A549 (cell line): ENCODE data around the gene H2AZ2. TPM values are rescaled to one million over a fixed set of nuclear protein-coding genes. Genes with fewer than 3 reads are reported as not detected.
A peak's percentile ranks its signal among the peaks of the same experiment; 100 is the strongest.

Experiments used
- ATAC-seq, 2 experiments: fragments of 200-7000 bp in 1 of 2; fragments of >200 bp in 1 of 2; cut with Nextera tagmentation in 1 of 2; cut with Tn5 transposase in 1 of 2; 3 replicates each; pipeline versions ENCODE4 v1.8.0 to v1.9.1; 2018 to 2020; ENCODE audit warnings: mild to moderate bottlenecking in 1 of 2, moderate library complexity in 1 of 2
- CTCF ChIA-PET: fragments of 300-600 bp; sonication (Branson Sonifier 250); formaldehyde crosslinking; extraction: SDS; loops from one replicate; lab custom pipeline; 2021; ENCODE audit warnings: antibody characterized with exemption, inconsistent platforms; lab: Yijun Ruan, JAX
- POLR2A ChIA-PET: fragments of 350-600 bp; formaldehyde crosslinking; extraction: SDS; loops from one replicate; lab custom pipeline; 2021; ENCODE audit warnings: antibody characterized with exemption, inconsistent platforms; lab: Yijun Ruan, JAX
- DNase-seq, 2 experiments: peaks; one replicate each; pipeline versions ENCODE4 v3.0.0 to v3.0.0-alpha.2; 2011 to 2016; ENCODE audit warnings: low read depth in 1 of 2, low spot score in 1 of 2
- FAIRE-seq: peaks from 2 replicates; lab custom pipeline; 2011; peaks lifted over from hg19 to GRCh38; lab: Jason Lieb, UNC
- H3K27ac ChIP-seq, 2 experiments: fragments of >200 bp; sonication (Bioruptor Twin); formaldehyde crosslinking; 3 replicates each; pipeline ENCODE4 v1.5.1; 2016 to 2017
- H3K4me1 ChIP-seq: fragments of >200 bp; sonication (Bioruptor Twin); formaldehyde crosslinking; 3 replicates; pipeline ENCODE4 v1.6.1; 2016
- H3K4me2 ChIP-seq: fragments of >200 bp; sonication (Bioruptor Twin); formaldehyde crosslinking; 3 replicates; pipeline ENCODE4 v1.6.1; 2016
- H3K4me3 ChIP-seq: fragments of >200 bp; sonication (Bioruptor Twin); formaldehyde crosslinking; 3 replicates; pipeline ENCODE4 v1.5.1; 2016
- H3K9me3 ChIP-seq: fragments of >200 bp; sonication (Bioruptor Twin); formaldehyde crosslinking; 3 replicates; pipeline ENCODE4 v1.6.1; 2016
- CBX8 ChIP-seq: fragments of 200-600 bp; sonication (generic); IDR thresholded peaks from 2 replicates; pipeline ENCODE4 v1.6.1; 2016
- CHD4 ChIP-seq: fragments of 200-600 bp; sonication (generic); IDR thresholded peaks from 2 replicates; pipeline ENCODE4 v1.6.1; 2016; ENCODE audit warnings: antibody characterized with exemption, mild to moderate bottlenecking, borderline replicate concordance
- FOSB ChIP-seq: fragments of 250-450 bp; sonication (Bioruptor Pico); IDR thresholded peaks from 2 replicates; pipeline ENCODE4 v1.5.0; 2020; ENCODE audit warnings: mild to moderate bottlenecking, moderate library complexity
- FOSL2 ChIP-seq, 2 experiments: fragments of 450-650 bp in 1 of 2; fragments of >200 bp in 1 of 2; sonication (Bioruptor Twin) in 1 of 2; formaldehyde crosslinking; IDR thresholded peaks; 2 replicates each; pipeline versions ENCODE4 v1.5.0 to v1.6.1; 2016 to 2020; ENCODE audit warnings: mild to moderate bottlenecking in 1 of 2, moderate library complexity in 1 of 2
- GATA3 ChIP-seq: IDR thresholded peaks from 2 replicates; pipeline ENCODE4 v1.6.1; 2012; ENCODE audit warnings: borderline replicate concordance
- HOXB13 ChIP-seq: fragments of 250-450 bp; sonication (Bioruptor Pico); IDR thresholded peaks from 2 replicates; pipeline ENCODE4 v1.5.0; 2020; ENCODE audit warnings: low read depth, mild to moderate bottlenecking, moderate library complexity
- JUN ChIP-seq, 2 experiments: fragments of >200 bp; sonication (Bioruptor Twin); formaldehyde crosslinking; IDR thresholded peaks; 2 replicates in 1 of 2; 3 replicates in 1 of 2; pipeline ENCODE4 v1.6.1; 2016 to 2017
- MAFK ChIP-seq: fragments of 450-650 bp; IDR thresholded peaks from 2 replicates; pipeline ENCODE4 v1.6.1; 2014; ENCODE audit not compliant: partially characterized antibody
- MYC ChIP-seq: IDR thresholded peaks from 2 replicates; pipeline ENCODE4 v1.6.1; 2012; ENCODE audit warnings: mild to moderate bottlenecking, inconsistent platforms, low read length, improper control_type of control experiment, borderline replicate concordance
- PHF8 ChIP-seq: fragments of 200-600 bp; sonication (generic); IDR thresholded peaks from 2 replicates; pipeline ENCODE4 v1.6.1; 2016; ENCODE audit warnings: low read depth, mild to moderate bottlenecking, antibody characterized with exemption, moderate library complexity, borderline replicate concordance
- POLR2A ChIP-seq: IDR thresholded peaks from 2 replicates; pipeline ENCODE4 v1.6.1; 2012; ENCODE audit warnings: mild to moderate bottlenecking, low read length
- RAD21 ChIP-seq, 2 experiments: fragments of >200 bp in 1 of 2; sonication (Bioruptor Twin) in 1 of 2; formaldehyde crosslinking in 1 of 2; IDR thresholded peaks in 1 of 2; conservative IDR thresholded peaks in 1 of 2; 2 replicates in 1 of 2; 3 replicates in 1 of 2; pipeline ENCODE4 v1.6.1; 2012 to 2018; ENCODE audit warnings: inconsistent platforms in 1 of 2
- RARB ChIP-seq: fragments of 250-450 bp; sonication (Bioruptor Pico); IDR thresholded peaks from 2 replicates; pipeline ENCODE4 v1.8.0; 2021; ENCODE audit warnings: mild to moderate bottlenecking, moderate library complexity
- RNF2 ChIP-seq: fragments of 200-600 bp; sonication (generic); IDR thresholded peaks from 2 replicates; pipeline ENCODE4 v1.6.1; 2016; ENCODE audit warnings: low read depth, mild to moderate bottlenecking, antibody characterized with exemption, moderate library complexity, borderline replicate concordance
- SREBF2 ChIP-seq: fragments of 450-650 bp; IDR thresholded peaks from 2 replicates; pipeline ENCODE4 v1.6.1; 2014; ENCODE audit warnings: mild to moderate bottlenecking, moderate library complexity
- TFCP2L1 ChIP-seq: fragments of 250-450 bp; sonication (Bioruptor Pico); IDR thresholded peaks from 2 replicates; pipeline ENCODE4 v1.5.0; 2021; ENCODE audit warnings: mild to moderate bottlenecking
- ZFP36 ChIP-seq: fragments of 450-650 bp; IDR thresholded peaks from 2 replicates; pipeline ENCODE4 v1.6.1; 2014; ENCODE audit warnings: borderline replicate concordance; ENCODE audit not compliant: partially characterized antibody
- ZNF302 ChIP-seq: fragments of 250-450 bp; sonication (Bioruptor Pico); IDR thresholded peaks from 2 replicates; pipeline ENCODE4 v1.9.0; 2021; ENCODE audit warnings: inconsistent platforms, mild to moderate bottlenecking, moderate library complexity
- WGBS: methylation state at CpG from one replicate; pipeline ENCODE4 v1.1.6; 2017; ENCODE audit errors: missing lambda C conversion rate; 5-methylcytosine and 5-hydroxymethylcytosine counted together
- polyA plus RNA-seq, 4 experiments: library from polyadenylated mRNA; depleted of rRNA in 3 of 4; stranded (reverse); fragments of >200 nt; fragmentation: RNase III in 1 of 4; extraction: RNeasy Plus Mini Kit Qiagen cat#74134 plus additional on column Dnase treatment in 1 of 4; gene quantifications; 2 replicates in 3 of 4; 3 replicates in 1 of 4; pipeline ENCODE4 v1.2.3, GENCODE V29; 2011 to 2017
- TF ChIP-seq, protein P1 (sequence below): IDR thresholded peaks from 2 replicates; pipeline ENCODE4 v1.6.1; 2012
- TF ChIP-seq, protein P2 (sequence below): IDR thresholded peaks from 2 replicates; pipeline ENCODE4 v1.6.1; 2012; ENCODE audit warnings: low read depth, borderline replicate concordance
- TF ChIP-seq, protein P3 (sequence below): fragments of >200 bp; sonication (Bioruptor Twin); formaldehyde crosslinking; IDR thresholded peaks from 3 replicates; pipeline ENCODE4 v1.6.1; 2016
- TF ChIP-seq, protein P4 (sequence below): fragments of 250-450 bp; sonication (Bioruptor Pico); IDR thresholded peaks from 2 replicates; pipeline ENCODE4 v1.5.0; 2021; ENCODE audit warnings: mild to moderate bottlenecking, moderate library complexity, borderline replicate concordance
- TF ChIP-seq, protein P5 (sequence below): fragments of 250-450 bp; sonication (Bioruptor Pico); IDR thresholded peaks from 2 replicates; pipeline ENCODE4 v1.5.0; 2020; ENCODE audit warnings: low read depth, mild to moderate bottlenecking, moderate library complexity

Gene H2AZ2
- polyA plus RNA-seq, 2 of the 4 experiments (the other 2 are of a cell fraction) = 241 to 262 TPM

DNA sequence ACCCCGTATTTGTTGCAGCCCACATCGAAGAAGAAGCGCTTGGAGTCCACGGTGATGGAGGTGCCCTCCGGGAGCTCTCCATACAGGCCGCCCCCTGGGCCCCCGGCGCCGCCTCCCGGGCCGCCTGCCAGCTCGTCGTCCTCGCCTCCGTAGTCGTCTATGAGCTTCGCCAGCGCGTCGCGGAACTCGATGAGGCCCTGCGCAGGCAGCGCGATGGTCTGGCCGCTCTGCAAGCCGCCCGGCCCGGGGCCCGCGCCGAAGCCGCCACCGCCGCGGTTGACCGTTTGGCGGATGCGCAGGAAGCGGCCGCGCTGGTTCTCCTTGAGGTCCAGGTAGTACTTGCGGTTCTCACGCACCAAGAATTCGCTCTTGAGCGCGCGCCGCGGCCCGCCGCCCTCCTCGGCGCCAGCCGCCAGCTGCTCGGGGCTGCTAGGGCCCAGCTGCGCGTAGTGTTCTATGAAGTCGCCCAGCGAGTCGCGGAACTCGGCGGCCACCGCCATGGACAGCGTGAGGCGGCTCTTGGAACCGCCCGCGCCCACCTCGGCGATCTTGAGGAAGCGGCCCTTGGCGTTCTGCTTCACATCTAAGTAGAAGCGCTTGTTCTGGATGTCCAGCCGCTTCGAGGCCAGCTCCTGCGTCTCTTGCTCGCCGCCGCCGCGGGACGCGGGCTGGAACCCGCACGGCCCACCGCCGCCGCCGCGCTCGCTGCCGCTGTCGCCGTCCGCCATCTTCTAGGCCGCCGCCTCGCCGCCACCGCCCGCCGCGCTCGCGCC is 36.9 kb upstream of the H2AZ2 start:
- H3K27ac ChIP-seq = peak overlapping the region; percentile 91 to 96
- CTCF ChIA-PET = interaction anchor here (0.7 to 2.3 kb wide), 6 partner anchors 17 to 251 kb away, joined by 3 to 14 read pairs (median 4); no protein-coding TSS in a partner anchor
- 0% methylated on average over 4 of the region's 107 CpGs for WGBS
- TF ChIP-seq, protein P1, sequence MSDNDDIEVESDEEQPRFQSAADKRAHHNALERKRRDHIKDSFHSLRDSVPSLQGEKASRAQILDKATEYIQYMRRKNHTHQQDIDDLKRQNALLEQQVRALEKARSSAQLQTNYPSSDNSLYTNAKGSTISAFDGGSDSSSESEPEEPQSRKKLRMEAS = peak; percentile 22; the same call in 1 of the 2 replicates
- TF ChIP-seq TFCP2L1 (CRISPR knock-in tag) (no peak), MYC (no peak), FOSL2 (IDR thresholded peaks at IDR 0.05) (no peak), FOSL2 (CRISPR knock-in tag; IDR thresholded peaks at IDR 0.05) (no peak), RNF2 (no peak), RAD21 (conservative IDR thresholded peaks at IDR 0.05 in 1 of 2, IDR thresholded peaks at IDR 0.05 in 1 of 2) (no peak), POLR2A (no peak), FOSB (CRISPR knock-in tag) (no peak), ZFP36 (no peak), JUN (IDR thresholded peaks at IDR 0.05) (no peak), CHD4 (no peak), GATA3 (no peak), MAFK (no peak), RARB (no peak), PHF8 (peak; percentile 62; the same call in 1 of the 2 replicates), SREBF2 (no peak), CBX8 (no peak), HOXB13 (CRISPR knock-in tag) (no peak), ZNF302 (CRISPR knock-in tag) (no peak)
- TF ChIP-seq, protein P2, sequence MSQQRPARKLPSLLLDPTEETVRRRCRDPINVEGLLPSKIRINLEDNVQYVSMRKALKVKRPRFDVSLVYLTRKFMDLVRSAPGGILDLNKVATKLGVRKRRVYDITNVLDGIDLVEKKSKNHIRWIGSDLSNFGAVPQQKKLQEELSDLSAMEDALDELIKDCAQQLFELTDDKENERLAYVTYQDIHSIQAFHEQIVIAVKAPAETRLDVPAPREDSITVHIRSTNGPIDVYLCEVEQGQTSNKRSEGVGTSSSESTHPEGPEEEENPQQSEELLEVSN = 0 out of 2 replicates have a peak, but pooled peaks have one; percentile 32
- TF ChIP-seq, protein P3, sequence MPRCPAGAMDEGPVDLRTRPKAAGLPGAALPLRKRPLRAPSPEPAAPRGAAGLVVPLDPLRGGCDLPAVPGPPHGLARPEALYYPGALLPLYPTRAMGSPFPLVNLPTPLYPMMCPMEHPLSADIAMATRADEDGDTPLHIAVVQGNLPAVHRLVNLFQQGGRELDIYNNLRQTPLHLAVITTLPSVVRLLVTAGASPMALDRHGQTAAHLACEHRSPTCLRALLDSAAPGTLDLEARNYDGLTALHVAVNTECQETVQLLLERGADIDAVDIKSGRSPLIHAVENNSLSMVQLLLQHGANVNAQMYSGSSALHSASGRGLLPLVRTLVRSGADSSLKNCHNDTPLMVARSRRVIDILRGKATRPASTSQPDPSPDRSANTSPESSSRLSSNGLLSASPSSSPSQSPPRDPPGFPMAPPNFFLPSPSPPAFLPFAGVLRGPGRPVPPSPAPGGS = no peak
- TF ChIP-seq, protein P4, sequence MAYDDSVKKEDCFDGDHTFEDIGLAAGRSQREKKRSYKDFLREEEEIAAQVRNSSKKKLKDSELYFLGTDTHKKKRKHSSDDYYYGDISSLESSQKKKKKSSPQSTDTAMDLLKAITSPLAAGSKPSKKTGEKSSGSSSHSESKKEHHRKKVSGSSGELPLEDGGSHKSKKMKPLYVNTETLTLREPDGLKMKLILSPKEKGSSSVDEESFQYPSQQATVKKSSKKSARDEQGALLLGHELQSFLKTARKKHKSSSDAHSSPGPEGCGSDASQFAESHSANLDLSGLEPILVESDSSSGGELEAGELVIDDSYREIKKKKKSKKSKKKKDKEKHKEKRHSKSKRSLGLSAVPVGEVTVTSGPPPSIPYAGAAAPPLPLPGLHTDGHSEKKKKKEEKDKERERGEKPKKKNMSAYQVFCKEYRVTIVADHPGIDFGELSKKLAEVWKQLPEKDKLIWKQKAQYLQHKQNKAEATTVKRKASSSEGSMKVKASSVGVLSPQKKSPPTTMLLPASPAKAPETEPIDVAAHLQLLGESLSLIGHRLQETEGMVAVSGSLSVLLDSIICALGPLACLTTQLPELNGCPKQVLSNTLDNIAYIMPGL (CRISPR knock-in tag) = no peak
- TF ChIP-seq, protein P5, sequence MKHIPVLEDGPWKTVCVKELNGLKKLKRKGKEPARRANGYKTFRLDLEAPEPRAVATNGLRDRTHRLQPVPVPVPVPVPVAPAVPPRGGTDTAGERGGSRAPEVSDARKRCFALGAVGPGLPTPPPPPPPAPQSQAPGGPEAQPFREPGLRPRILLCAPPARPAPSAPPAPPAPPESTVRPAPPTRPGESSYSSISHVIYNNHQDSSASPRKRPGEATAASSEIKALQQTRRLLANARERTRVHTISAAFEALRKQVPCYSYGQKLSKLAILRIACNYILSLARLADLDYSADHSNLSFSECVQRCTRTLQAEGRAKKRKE (CRISPR knock-in tag) = no peak
- peak overlapping the region; percentile 79 for H3K4me2 ChIP-seq
- DNase-seq (peak in 1 of 2 experiments; percentile 53), ATAC-seq (peak; percentile 49 to 63), FAIRE-seq (no peak)
- peaks cover 49% of the 10 kb centered on the region for H3K4me1 ChIP-seq
- no peaks in the 10 kb centered on the region for H3K9me3 ChIP-seq
- POLR2A ChIA-PET = interaction anchor here (0.6 to 2.8 kb wide), 20 partner anchors 8 to 319 kb away, joined by 3 to 21 read pairs (median 4); partner anchors contain the start of genes DDX56, H2AZ2, OGDH and TBRG4
- H3K4me3 ChIP-seq = peak overlapping the region; percentile 96
